H1 (cell line): ENCODE data around the gene PTGIR. TPM values are rescaled to one million over a fixed set of nuclear protein-coding genes. Genes with fewer than 3 reads are reported as not detected.

Experiments
- CTCF ChIA-PET: fragments of 300-600 bp; sonication (Branson Sonifier 250); formaldehyde crosslinking; loops from one replicate; lab custom pipeline; 2021; ENCODE audit not compliant: partially characterized antibody; lab: Charles Lee
- POLR2A ChIA-PET: fragments of 300-600 bp; sonication (Branson Sonifier 250); formaldehyde crosslinking; loops from one replicate; lab custom pipeline; 2021; ENCODE audit warnings: inconsistent platforms; ENCODE audit not compliant: partially characterized antibody; lab: Charles Lee
- DNase-seq, 2 experiments: peaks; one replicate each; pipeline versions ENCODE4 v3.0.0 to v3.0.0-alpha.2; 2010 to 2022; ENCODE audit warnings: low spot score in 2 of 2, low read depth in 1 of 2, mixed read lengths in 1 of 2
- FAIRE-seq: peaks from 2 replicates; lab custom pipeline; 2011; peaks lifted over from hg19 to GRCh38; lab: Jason Lieb, UNC
- H2AFZ ChIP-seq: 2 replicates; pipeline ENCODE4 v1.8.1; 2012; ENCODE audit warnings: low read length, inconsistent platforms
- H2AK5ac ChIP-seq: 2 replicates; pipeline ENCODE4 v1.6.1; 2013; ENCODE audit warnings: low read depth, low read length
- H2BK120ac ChIP-seq: replicated peaks from 2 replicates; pipeline ENCODE3; 2013; ENCODE audit warnings: low read depth, low read length, inconsistent platforms
- H2BK12ac ChIP-seq: 2 replicates; pipeline ENCODE4 v1.6.1; 2013; ENCODE audit warnings: low read depth, low read length
- H2BK15ac ChIP-seq: 2 replicates; pipeline ENCODE4 v1.6.1; 2013; ENCODE audit warnings: low read length
- H2BK20ac ChIP-seq: 2 replicates; pipeline ENCODE4 v1.6.1; 2013; ENCODE audit warnings: low read length
- H2BK5ac ChIP-seq: 2 replicates; pipeline ENCODE4 v1.6.1; 2013; ENCODE audit warnings: low read depth, low read length
- H3K14ac ChIP-seq: 2 replicates; pipeline ENCODE4 v1.6.1; 2013; ENCODE audit warnings: inconsistent platforms; ENCODE audit not compliant: insufficient read length
- H3K18ac ChIP-seq: 2 replicates; pipeline ENCODE4 v1.6.1; 2013; ENCODE audit warnings: low read length; ENCODE audit errors: extremely low read depth
- H3K23ac ChIP-seq: 2 replicates; pipeline ENCODE4 v1.6.1; 2013; ENCODE audit warnings: inconsistent platforms; ENCODE audit not compliant: insufficient read length
- H3K23me2 ChIP-seq: 2 replicates; pipeline ENCODE4 v1.6.1; 2013; ENCODE audit warnings: low read depth, low read length
- H3K27ac ChIP-seq: 2 replicates; pipeline ENCODE4 v1.6.1; 2011; ENCODE audit warnings: low read depth, low read length, inconsistent platforms
- H3K27me3 ChIP-seq, 4 experiments: replicated peaks in 1 of 4; 1 replicate in 1 of 4; 2 replicates in 3 of 4; pipeline versions ENCODE4 v1.6.1 to v1.8.1; 2011 to 2013; ENCODE audit warnings: low read length in 3 of 4, mild to moderate bottlenecking in 3 of 4, inconsistent platforms in 2 of 4, mixed read lengths in 2 of 4, moderate library complexity in 1 of 4; ENCODE audit not compliant: control insufficient read depth in 3 of 4, insufficient read depth in 3 of 4; ENCODE audit errors: extremely low read depth in 1 of 4
- H3K36me3 ChIP-seq, 4 experiments: 2 replicates each; pipeline versions ENCODE4 v1.6.1 to v1.8.1; 2011 to 2013; ENCODE audit warnings: mild to moderate bottlenecking in 4 of 4, low read length in 3 of 4, moderate library complexity in 2 of 4, control low read depth in 1 of 4, inconsistent platforms in 1 of 4; ENCODE audit not compliant: insufficient read depth in 4 of 4, control insufficient read depth in 2 of 4
- H3K4ac ChIP-seq: replicated peaks from 2 replicates; pipeline ENCODE3; 2013; ENCODE audit warnings: low read length, low read depth, mixed read lengths, inconsistent platforms; ENCODE audit not compliant: insufficient read length
- H3K4me1 ChIP-seq, 4 experiments: replicated peaks in 1 of 4; 1 replicate in 1 of 4; 2 replicates in 3 of 4; pipeline versions ENCODE4 v1.6.1 to v1.8.1; 2011 to 2013; ENCODE audit warnings: low read length in 3 of 4, inconsistent platforms in 2 of 4, mixed read lengths in 1 of 4; ENCODE audit not compliant: insufficient read depth in 4 of 4, control insufficient read depth in 3 of 4
- H3K4me2 ChIP-seq, 2 experiments: 2 replicates each; pipeline versions ENCODE4 v1.6.1 to v1.8.1; 2011 to 2013; ENCODE audit warnings: low read depth in 2 of 2, low read length in 2 of 2, control low read depth in 1 of 2, inconsistent platforms in 1 of 2, mild to moderate bottlenecking in 1 of 2; ENCODE audit not compliant: insufficient read depth in 1 of 2
- H3K4me3 ChIP-seq, 4 experiments: fragments of 200-600, 300-600 bp in 1 of 4; sonication (generic), shearing (Covaris generic), sonication (Bioruptor Twin) in 1 of 4; 2 replicates each; pipeline versions ENCODE4 v1.5.1 to v1.8.1; 2011 to 2016; ENCODE audit warnings: low read length in 4 of 4, low read depth in 3 of 4, control low read depth in 2 of 4, inconsistent platforms in 2 of 4, mild to moderate bottlenecking in 2 of 4, mixed read lengths in 1 of 4, moderate library complexity in 1 of 4; ENCODE audit not compliant: insufficient read depth in 2 of 4; ENCODE audit errors: extremely low read depth in 1 of 4
- H3K56ac ChIP-seq: replicated peaks from 2 replicates; pipeline ENCODE3; 2013; ENCODE audit warnings: low read depth, mild to moderate bottlenecking, mixed read lengths, low read length, inconsistent platforms; ENCODE audit not compliant: insufficient read length
- H3K79me1 ChIP-seq: 2 replicates; pipeline ENCODE4 v1.6.1; 2013; ENCODE audit warnings: low read depth, low read length, control low read depth
- H3K79me2 ChIP-seq, 2 experiments: 2 replicates each; pipeline versions ENCODE4 v1.6.1 to v1.8.1; 2012 to 2013; ENCODE audit warnings: low read length in 2 of 2, mild to moderate bottlenecking in 2 of 2, inconsistent platforms in 1 of 2; ENCODE audit not compliant: insufficient read depth in 2 of 2, control insufficient read depth in 1 of 2
- H3K9ac ChIP-seq, 4 experiments: replicated peaks in 1 of 4; 1 replicate in 1 of 4; 2 replicates in 3 of 4; pipeline versions ENCODE4 v1.6.1 to v1.8.1; 2011 to 2013; ENCODE audit warnings: low read depth in 3 of 4, low read length in 3 of 4, control low read depth in 2 of 4, mild to moderate bottlenecking in 2 of 4, moderate library complexity in 2 of 4, inconsistent platforms in 1 of 4; ENCODE audit errors: extremely low read depth in 1 of 4
- H3K9me3 ChIP-seq, 2 experiments: 2 replicates each; pipeline versions ENCODE4 v1.6.1 to v1.8.1; 2012 to 2013; ENCODE audit warnings: mild to moderate bottlenecking in 2 of 2, moderate library complexity in 2 of 2, control low read depth in 1 of 2, inconsistent platforms in 1 of 2, low read depth in 1 of 2, low read length in 1 of 2, mixed read lengths in 1 of 2; ENCODE audit not compliant: insufficient read depth in 2 of 2
- H4K20me1 ChIP-seq, 2 experiments: replicated peaks in 1 of 2; 2 replicates each; pipeline versions ENCODE3 to v1.8.1; 2011 to 2013; ENCODE audit warnings: inconsistent platforms in 2 of 2, low read length in 2 of 2, mild to moderate bottlenecking in 1 of 2; ENCODE audit not compliant: insufficient read depth in 2 of 2, control insufficient read depth in 1 of 2
- H4K5ac ChIP-seq: 2 replicates; pipeline ENCODE4 v1.6.1; 2013; ENCODE audit warnings: low read length, low read depth, mixed read lengths, inconsistent platforms; ENCODE audit not compliant: insufficient read length
- H4K8ac ChIP-seq: 2 replicates; pipeline ENCODE4 v1.8.0; 2013; ENCODE audit warnings: mild to moderate bottlenecking, moderate library complexity, low read length, inconsistent platforms; ENCODE audit not compliant: insufficient read depth; ENCODE audit errors: extremely low read depth
- H4K91ac ChIP-seq: replicated peaks from 2 replicates; pipeline ENCODE3; 2013; ENCODE audit warnings: low read length, mixed read lengths, inconsistent platforms; ENCODE audit not compliant: insufficient read length
- CTCF ChIP-seq, 3 experiments: IDR thresholded peaks; 1 replicate in 2 of 3; 2 replicates in 1 of 3; pipeline versions ENCODE4 v1.5.1 to v1.6.1; 2011; ENCODE audit warnings: low read length in 3 of 3, mild to moderate bottlenecking in 3 of 3, inconsistent platforms in 2 of 3, low read depth in 1 of 3, moderate library complexity in 1 of 3; ENCODE audit not compliant: insufficient read depth in 1 of 3; ENCODE audit errors: control extremely low read depth in 1 of 3
- KDM4A ChIP-seq: IDR thresholded peaks from one replicate; pipeline ENCODE4 v1.7.1; 2012; ENCODE audit warnings: low read depth, mild to moderate bottlenecking, moderate library complexity, low read length, inconsistent platforms; ENCODE audit not compliant: severe bottlenecking
- NANOG ChIP-seq: IDR thresholded peaks from 2 replicates; pipeline ENCODE4 v1.6.1; 2011; ENCODE audit warnings: low read length, low read depth, mild to moderate bottlenecking, inconsistent platforms; ENCODE audit not compliant: insufficient read depth, poor library complexity, severe bottlenecking
- SIN3A ChIP-seq, 2 experiments: IDR thresholded peaks in 1 of 2; conservative IDR thresholded peaks in 1 of 2; 2 replicates each; pipeline ENCODE4 v1.6.1; 2011 to 2012; ENCODE audit warnings: low read length in 2 of 2, improper control_type of control experiment in 1 of 2, low read depth in 1 of 2, mild to moderate bottlenecking in 1 of 2
- SP4 ChIP-seq: IDR thresholded peaks from 2 replicates; pipeline ENCODE4 v1.6.1; 2012; ENCODE audit warnings: low read length, inconsistent platforms
- whole genome bisulfite sequencing, 2 experiments: shearing (Covaris generic) in 1 of 2; methylation state at CpG; one replicate each; pipeline versions ENCODE4 v1.1.6 to v1.1.7; 2013 to 2015; ENCODE audit warnings: low lambda C conversion rate in 2 of 2, mixed read lengths in 2 of 2, inconsistent platforms in 1 of 2, low coverage in 1 of 2, missing lambda C conversion rate in 1 of 2; ENCODE audit not compliant: insufficient replicate concordance in 2 of 2, insufficient coverage in 1 of 2, insufficient read length in 1 of 2; ENCODE audit errors: extremely low coverage in 1 of 2, missing lambda C conversion rate in 1 of 2; 5-methylcytosine and 5-hydroxymethylcytosine counted together
- polyA plus RNA-seq, 7 experiments: library from polyadenylated mRNA; depleted of rRNA in 3 of 7; stranded (reverse) in 5 of 7; unstranded in 2 of 7; fragments of >200 nt in 5 of 7; fragments of 200-250 nt in 2 of 7; gene quantifications; 1 replicate in 5 of 7; 2 replicates in 1 of 7; 4 replicates in 1 of 7; pipeline versions ENCODE4 v1.2.1 to v1.2.3, GENCODE V29; 2011 to 2013; ENCODE audit warnings: missing spikeins in 2 of 7, mixed read lengths in 2 of 7
- total RNA-seq: library from RNA; stranded (reverse); fragmentation: NEBNext Ultra II Directional; extraction: Animal tissue kit (Norgen Biotek cat#: 25700); gene quantifications from 2 replicates; pipeline ENCODE4 v1.2.1, GENCODE V29; 2021

The PTGIR gene
- total and polyA plus RNA-seq, 2 of the 8 experiments (the other 6 are each of a cell fraction or from before 2014, with no cell fraction given): 0.15 TPM; not detected in 1

GRCh38 chr19:46599716-46600373 is 25.0 kb downstream of the PTGIR start:
- H4K20me1 ChIP-seq: peaks cover 18 to 21% of the 10 kb centered on the region in 2 experiments
- no peak overlapping the region for H3K9ac ChIP-seq
- peak overlapping the region; percentile 75 to 89 for H3K4me2 ChIP-seq
- FAIRE-seq (no peak), DNase-seq (no peak)
- H3K4me3 ChIP-seq: peak overlapping the region; percentile 78 to 100 (median 91); a peak in 6 of 8 replicates
- 69% methylated on average over 9 of the region's 9 CpGs; no CpG with 5 or more reads in 1 of the 2 experiments for WGBS, 2 experiments
- peaks cover 15 to 33% of the 10 kb centered on the region in 2 experiments for H3K79me2 ChIP-seq
- no peak overlapping the region for H4K91ac ChIP-seq
- ChIA-PET POLR2A (interaction anchor here (0.6 to 4.2 kb wide), 11 partner anchors 11 to 172 kb away, joined by 3 to 28 read pairs (median 3); partner anchors contain the start of gene DACT3), CTCF (interaction anchor here (0.6 to 3.3 kb wide), 14 partner anchors 12 to 204 kb away, joined by 3 to 17 read pairs (median 4); no protein-coding TSS in a partner anchor)
- 0 out of 2 replicates have a peak overlapping the region, but pooled peaks have one; percentile 100 for H4K8ac ChIP-seq
- no peak overlapping the region for H3K27ac ChIP-seq
- H3K14ac ChIP-seq: no peak overlapping the region
- no peaks in the 10 kb centered on the region for H3K9me3 ChIP-seq
- H2BK20ac ChIP-seq: no peak overlapping the region
- no peak overlapping the region for H2BK15ac ChIP-seq
- no peak overlapping the region for H2BK5ac ChIP-seq
- H4K5ac ChIP-seq: no peak overlapping the region
- no peak overlapping the region for H3K4ac ChIP-seq
- 0 out of 2 replicates have a peak overlapping the region, but pooled peaks have one; percentile 48 for H3K18ac ChIP-seq
- no peaks in the 10 kb centered on the region for H3K27me3 ChIP-seq
- 0 out of 2 replicates have a peak overlapping the region, but pooled peaks have one; percentile 100 for H2BK12ac ChIP-seq
- H3K36me3 ChIP-seq: no peaks in the 10 kb centered on the region
- peaks cover 0 to 19% (median 8%) of the 10 kb centered on the region in 4 experiments; a peak in 5 of 7 replicates for H3K4me1 ChIP-seq
- peaks cover 12% of the 10 kb centered on the region for H3K23me2 ChIP-seq
- no peak overlapping the region for H3K23ac ChIP-seq
- peaks cover 16% of the 10 kb centered on the region for H3K79me1 ChIP-seq
- H2AK5ac ChIP-seq: no peak overlapping the region
- TF ChIP-seq CTCF (IDR thresholded peaks at IDR 0.05; ENCODE audit: control extremely low read depth in 1 of 3, insufficient read depth in 1 of 3, low read depth in 1 of 3, low read length in 3 of 3) (no peak), KDM4A (no peak), NANOG (no peak), SP4 (0 out of 2 replicates have a peak, but pooled peaks have one; percentile 1), SIN3A (conservative IDR thresholded peaks at IDR 0.05 in 1 of 2, IDR thresholded peaks at IDR 0.05 in 1 of 2; ENCODE audit: low read depth in 1 of 2, low read length in 2 of 2) (no peak)
- no peak overlapping the region for H3K56ac ChIP-seq
- H2BK120ac ChIP-seq: no peak overlapping the region
- no peak overlapping the region for H2AFZ ChIP-seq
